ENCODE results near the gene RSPH1.

The RSPH1 gene

GRCh38 chr21:42443181-42443785, 52.7 kb downstream of the RSPH1 start:
- DNase-seq = no peak

- no peak for DNase-seq
Measured at GRCh38 chr21:42441963-42442362, 54.1 kb downstream of the RSPH1 start.

GRCh38 chr21:42440187-42440792, 55.7 kb downstream of the RSPH1 start:
- DNase-seq = no peak

- DNase-seq = peak; percentile 29 to 37
Measured at GRCh38 chr21:42439284-42440186, 56.5 kb downstream of the RSPH1 start.

GRCh38 chr21:42438316-42439205, 57.5 kb downstream of the RSPH1 start:
- DNase-seq = no peak

- DNase-seq = no peak
Measured at GRCh38 chr21:42437786-42438185, 58.2 kb downstream of the RSPH1 start.

- no peak for DNase-seq
Measured at GRCh38 chr21:42436914-42437313, 59.1 kb downstream of the RSPH1 start.

- no peak for DNase-seq
Measured at GRCh38 chr21:42435833-42436232, 60.2 kb downstream of the RSPH1 start.

- no peak for DNase-seq
Measured at GRCh38 chr21:42435401-42435800, 60.6 kb downstream of the RSPH1 start.

GRCh38 chr21:42434884-42435283, 61.1 kb downstream of the RSPH1 start:
- no peak for DNase-seq

GRCh38 chr21:42433946-42434551, 62.0 kb downstream of the RSPH1 start:
- no peak for DNase-seq

- no peak for DNase-seq
Measured at GRCh38 chr21:42432695-42433094, 63.3 kb downstream of the RSPH1 start.

- no peak for DNase-seq
Measured at GRCh38 chr21:42431196-42431595, 64.8 kb downstream of the RSPH1 start.

GRCh38 chr21:42430521-42430920, 65.5 kb downstream of the RSPH1 start:
- no peak for DNase-seq

GRCh38 chr21:42429856-42430255, 66.2 kb downstream of the RSPH1 start:
- DNase-seq = no peak

- no peak for DNase-seq
Measured at GRCh38 chr21:42429021-42429420, 67.0 kb downstream of the RSPH1 start.

GRCh38 chr21:42427809-42428419, 68.1 kb downstream of the RSPH1 start:
- no peak for DNase-seq

- no peak for DNase-seq
Measured at GRCh38 chr21:42426876-42427480, 69.0 kb downstream of the RSPH1 start.

GRCh38 chr21:42426424-42426823, 69.6 kb downstream of the RSPH1 start:
- DNase-seq = no peak

- DNase-seq = no peak
Measured at GRCh38 chr21:42425591-42425990, 70.4 kb downstream of the RSPH1 start.

GRCh38 chr21:42424914-42425541, 71.0 kb downstream of the RSPH1 start:
- DNase-seq = peak; percentile 77 to 83

Measured in CD4-positive, alpha-beta T cell treated with Interleukin-1 beta for 1 hour (primary cell).